Progenitor cell of endocrine pancreas (in vitro differentiated cells): ENCODE results near the gene ANTXRL. TPM values are rescaled to one million over a fixed set of nuclear protein-coding genes. Genes with fewer than 3 reads are reported as not detected.
"Not testable (repeated sequence)": the region's sequence is repeated elsewhere in the genome, so short reads cannot be mapped to it uniquely, and the experiment has no call there.

Experiments used
- DNase-seq: peaks from one replicate; pipeline ENCODE4 v3.0.0; 2021; ENCODE audit warnings: low spot score; ENCODE audit not compliant: unreplicated experiment
- H3K27ac Mint-ChIP-seq: 2 replicates; pipeline ENCODE4 v1.8.0; 2021; ENCODE audit warnings: mild to moderate bottlenecking, moderate library complexity, mixed read lengths
- H3K27me3 Mint-ChIP-seq: 2 replicates; pipeline ENCODE4 v1.8.0; 2021; ENCODE audit warnings: mixed read lengths
- H3K36me3 Mint-ChIP-seq: 2 replicates; pipeline ENCODE4 v1.8.0; 2022; ENCODE audit warnings: mixed read lengths; ENCODE audit not compliant: insufficient read depth
- H3K4me1 Mint-ChIP-seq: 2 replicates; pipeline ENCODE4 v1.8.0; 2021; ENCODE audit warnings: low read depth, mixed read lengths
- H3K4me3 Mint-ChIP-seq: 2 replicates; pipeline ENCODE4 v1.8.0; 2021; ENCODE audit warnings: low read depth, mild to moderate bottlenecking, moderate library complexity, mixed read lengths
- H3K9me3 Mint-ChIP-seq: 2 replicates; pipeline ENCODE4 v1.8.0; 2021; ENCODE audit warnings: low read depth, mixed read lengths
- CTCF ChIP-seq: fragments of 200-600 bp; sonication (generic); IDR thresholded peaks from one replicate; pipeline ENCODE4 v1.5.0; 2021; ENCODE audit warnings: antibody characterized with exemption, mild to moderate bottlenecking; ENCODE audit not compliant: unreplicated experiment
- total RNA-seq: library from RNA; stranded (reverse); gene quantifications from 2 replicates; pipeline ENCODE4 v1.2.1, GENCODE V29; 2021

ANTXRL gene
- total RNA-seq, 1 donor from 2014 or later, result not detected

- Mint-ChIP-seq H3K4me3 (no peak overlapping the region), H3K27ac (no peak overlapping the region), H3K36me3 (no peaks in the 10 kb centered on the region), H3K27me3 (peaks cover 35% of the 10 kb centered on the region), H3K9me3 (no peaks in the 10 kb centered on the region), H3K4me1 (no peaks in the 10 kb centered on the region)
- no peak for TF ChIP-seq CTCF
- DNase-seq, result no peak
Observed at GRCh38 chr10:46296641-46297141, 9.9 kb downstream of the ANTXRL start.

- Mint-ChIP-seq H3K36me3 (no peaks in the 10 kb centered on the region), H3K9me3 (no peaks in the 10 kb centered on the region), H3K4me1 (no peaks in the 10 kb centered on the region), H3K27me3 (peaks cover 26% of the 10 kb centered on the region), H3K27ac (no peak overlapping the region), H3K4me3 (no peak overlapping the region)
- DNase-seq, result no peak
- TF ChIP-seq CTCF, result no peak
Observed at GRCh38 chr10:46297406-46298204, 10.8 kb downstream of the ANTXRL start.

- Mint-ChIP-seq H3K4me3 (no peak overlapping the region), H3K9me3 (no peaks in the 10 kb centered on the region), H3K36me3 (no peaks in the 10 kb centered on the region), H3K4me1 (no peaks in the 10 kb centered on the region), H3K27me3 (peaks cover 22% of the 10 kb centered on the region), H3K27ac (no peak overlapping the region)
- TF ChIP-seq CTCF, result no peak
- DNase-seq, result no peak
Observed at GRCh38 chr10:46298477-46299285, 11.9 kb downstream of the ANTXRL start.

- TF ChIP-seq CTCF, result no peak
- Mint-ChIP-seq H3K4me1 (no peaks in the 10 kb centered on the region), H3K9me3 (no peaks in the 10 kb centered on the region), H3K36me3 (no peaks in the 10 kb centered on the region), H3K4me3 (no peak overlapping the region), H3K27ac (no peak overlapping the region), H3K27me3 (peaks cover 22% of the 10 kb centered on the region)
- no peak for DNase-seq
Observed at GRCh38 chr10:46299286-46299535, 12.4 kb downstream of the ANTXRL start.

- no peak for DNase-seq
- Mint-ChIP-seq H3K36me3 (no peaks in the 10 kb centered on the region), H3K4me1 (no peaks in the 10 kb centered on the region), H3K27ac (no peak overlapping the region), H3K4me3 (no peak overlapping the region), H3K27me3 (peaks cover 17% of the 10 kb centered on the region), H3K9me3 (no peaks in the 10 kb centered on the region)
- no peak for TF ChIP-seq CTCF
Observed at GRCh38 chr10:46299536-46300369, 13.0 kb downstream of the ANTXRL start.

GRCh38 chr10:46300370-46300711, 13.5 kb downstream of the ANTXRL start:
- not testable (repeated sequence) for H3K27ac Mint-ChIP-seq, H3K4me3 Mint-ChIP-seq, H3K4me1 Mint-ChIP-seq, H3K36me3 Mint-ChIP-seq, H3K9me3 Mint-ChIP-seq, DNase-seq
- peaks cover 14% of the 10 kb centered on the region for H3K27me3 Mint-ChIP-seq
